Thyroid gland (tissue), 4 donors: Measurements from ENCODE around the gene AQR.

ENCODE experiments used
- POLR2A ChIP-seq, 2 donors: fragments of 450-650 bp; IDR thresholded peaks; one replicate each; pipeline ENCODE4 v1.6.1; 2017; ENCODE audit warnings: antibody characterized with exemption in 2 of 2, mild to moderate bottlenecking in 2 of 2, moderate library complexity in 1 of 2
- TF ChIP-seq, protein P1 (sequence below), 6 experiments: fragments of 200-600 bp in 3 of 6; fragments of 450-650 bp in 3 of 6; sonication (generic) in 3 of 6; IDR thresholded peaks; one replicate each; pipeline ENCODE4 v1.5.1; 2016 to 2019; ENCODE audit warnings: antibody characterized with exemption in 6 of 6, mild to moderate bottlenecking in 2 of 6, inconsistent platforms in 1 of 6, moderate library complexity in 1 of 6

DNA sequence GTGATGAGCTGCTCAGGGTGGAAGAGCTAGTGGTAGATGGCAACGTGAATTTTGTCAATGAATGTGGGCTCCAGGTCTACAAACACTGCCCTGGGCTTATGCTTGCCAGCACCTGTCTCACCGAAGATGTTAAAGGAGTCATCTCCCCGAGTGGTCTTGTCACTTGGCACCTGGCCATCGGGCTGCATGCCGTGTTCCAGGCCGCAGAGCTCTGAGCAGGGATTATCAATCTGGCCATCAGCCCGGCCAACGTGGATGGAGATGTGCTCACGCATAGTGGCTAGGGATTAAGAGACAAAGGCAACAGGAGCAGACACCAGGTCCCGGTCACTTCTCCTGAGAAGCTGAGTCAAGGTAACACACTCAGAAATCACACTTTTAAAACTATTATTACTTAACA is 119.4 kb downstream of the AQR start:
- TF ChIP-seq, protein P1, sequence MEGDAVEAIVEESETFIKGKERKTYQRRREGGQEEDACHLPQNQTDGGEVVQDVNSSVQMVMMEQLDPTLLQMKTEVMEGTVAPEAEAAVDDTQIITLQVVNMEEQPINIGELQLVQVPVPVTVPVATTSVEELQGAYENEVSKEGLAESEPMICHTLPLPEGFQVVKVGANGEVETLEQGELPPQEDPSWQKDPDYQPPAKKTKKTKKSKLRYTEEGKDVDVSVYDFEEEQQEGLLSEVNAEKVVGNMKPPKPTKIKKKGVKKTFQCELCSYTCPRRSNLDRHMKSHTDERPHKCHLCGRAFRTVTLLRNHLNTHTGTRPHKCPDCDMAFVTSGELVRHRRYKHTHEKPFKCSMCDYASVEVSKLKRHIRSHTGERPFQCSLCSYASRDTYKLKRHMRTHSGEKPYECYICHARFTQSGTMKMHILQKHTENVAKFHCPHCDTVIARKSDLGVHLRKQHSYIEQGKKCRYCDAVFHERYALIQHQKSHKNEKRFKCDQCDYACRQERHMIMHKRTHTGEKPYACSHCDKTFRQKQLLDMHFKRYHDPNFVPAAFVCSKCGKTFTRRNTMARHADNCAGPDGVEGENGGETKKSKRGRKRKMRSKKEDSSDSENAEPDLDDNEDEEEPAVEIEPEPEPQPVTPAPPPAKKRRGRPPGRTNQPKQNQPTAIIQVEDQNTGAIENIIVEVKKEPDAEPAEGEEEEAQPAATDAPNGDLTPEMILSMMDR (IDR thresholded peaks at IDR 0.05) = no peak
- no peak for TF ChIP-seq POLR2A (IDR thresholded peaks at IDR 0.05)
